ENCODE measurements around the gene NOXRED1. TPM values are rescaled to one million over a fixed set of nuclear protein-coding genes. Genes with fewer than 3 reads are reported as not detected.

Gene NOXRED1
- total and polyA plus RNA-seq, 4 donors = 0.23 to 0.94 (median 0.36) TPM

- ATAC-seq (ENCODE audit: insufficient read depth, low FRiP score) (no peak), DNase-seq (no peak)
- no peaks in the 10 kb centered on the region for H3K27me3 ChIP-seq (ENCODE audit: control insufficient read depth in 3 of 3, insufficient read depth in 3 of 3, low read length in 2 of 3)
- no peaks in the 10 kb centered on the region for H3K36me3 ChIP-seq (ENCODE audit: control insufficient read depth in 4 of 4, insufficient read depth in 4 of 4, low read length in 4 of 4)
- 84 to 89% methylated on average over 6 of the region's 6 CpGs for WGBS, 2 donors
- no peak for TF ChIP-seq CTCF (IDR thresholded peaks at IDR 0.05; ENCODE audit: control extremely low read depth, extremely low read depth)
- H3K9me3 ChIP-seq (ENCODE audit: control insufficient read depth in 4 of 4, insufficient read depth in 3 of 4, low read length in 3 of 4) = no peaks in the 10 kb centered on the region
- no peaks in the 10 kb centered on the region for H3K4me1 ChIP-seq (ENCODE audit: control insufficient read depth in 5 of 5, insufficient read depth in 5 of 5, low read length in 5 of 5)
- H3K4me3 ChIP-seq = no peak overlapping the region
- H3K9ac ChIP-seq (ENCODE audit: insufficient read depth in 1 of 2, low read length in 2 of 2) = no peak overlapping the region
- no peak overlapping the region for H3K27ac ChIP-seq (ENCODE audit: low read depth in 1 of 2, low read length in 1 of 2)
Measured at GRCh38 chr14:77400216-77400615, 23.1 kb downstream of the NOXRED1 start.

- 92 to 97% methylated on average over 4 of the region's 4 CpGs for WGBS, 2 donors
- no peaks in the 10 kb centered on the region for H3K9me3 ChIP-seq (ENCODE audit: control insufficient read depth in 4 of 4, insufficient read depth in 3 of 4, low read length in 3 of 4)
- ATAC-seq (ENCODE audit: insufficient read depth, low FRiP score) (no peak), DNase-seq (no peak)
- H3K36me3 ChIP-seq (ENCODE audit: control insufficient read depth in 4 of 4, insufficient read depth in 4 of 4, low read length in 4 of 4) = no peaks in the 10 kb centered on the region
- H3K9ac ChIP-seq (ENCODE audit: insufficient read depth in 1 of 2, low read length in 2 of 2) = no peak overlapping the region
- H3K4me1 ChIP-seq (ENCODE audit: control insufficient read depth in 5 of 5, insufficient read depth in 5 of 5, low read length in 5 of 5) = no peaks in the 10 kb centered on the region
- H3K27ac ChIP-seq (ENCODE audit: low read depth in 1 of 2, low read length in 1 of 2) = no peak overlapping the region
- H3K27me3 ChIP-seq (ENCODE audit: control insufficient read depth in 3 of 3, insufficient read depth in 3 of 3, low read length in 2 of 3) = no peaks in the 10 kb centered on the region
- H3K4me3 ChIP-seq = no peak overlapping the region
- no peak for TF ChIP-seq CTCF (IDR thresholded peaks at IDR 0.05; ENCODE audit: control extremely low read depth, extremely low read depth)
Measured at GRCh38 chr14:77390188-77390587, 33.1 kb downstream of the NOXRED1 start.

GRCh38 chr14:77378701-77379100 lies 44.6 kb downstream of the NOXRED1 start:
- no peak overlapping the region for H3K27ac ChIP-seq (ENCODE audit: low read depth in 1 of 2, low read length in 1 of 2)
- H3K9ac ChIP-seq (ENCODE audit: insufficient read depth in 1 of 2, low read length in 2 of 2) = no peak overlapping the region
- no peak for TF ChIP-seq CTCF (IDR thresholded peaks at IDR 0.05; ENCODE audit: control extremely low read depth, extremely low read depth)
- no peaks in the 10 kb centered on the region for H3K27me3 ChIP-seq (ENCODE audit: control insufficient read depth in 3 of 3, insufficient read depth in 3 of 3, low read length in 2 of 3)
- no peak for DNase-seq
- no peaks in the 10 kb centered on the region for H3K9me3 ChIP-seq (ENCODE audit: control insufficient read depth in 4 of 4, insufficient read depth in 3 of 4, low read length in 3 of 4)
- H3K36me3 ChIP-seq (ENCODE audit: control insufficient read depth in 4 of 4, insufficient read depth in 4 of 4, low read length in 4 of 4) = no peaks in the 10 kb centered on the region
- WGBS, 2 donors = 42 to 70% methylated on average over 6 of the region's 6 CpGs
- peaks cover 0 to 18% (median 4%) of the 10 kb centered on the region in 5 donors for H3K4me1 ChIP-seq (ENCODE audit: control insufficient read depth in 5 of 5, insufficient read depth in 5 of 5, low read length in 5 of 5)
- no peak overlapping the region for H3K4me3 ChIP-seq
- no peak for ATAC-seq (ENCODE audit: insufficient read depth, low FRiP score)

GRCh38 chr14:77377502-77377844 lies 45.9 kb downstream of the NOXRED1 start:
- 17 to 18% methylated on average over 10 of the region's 10 CpGs for WGBS, 2 donors
- Histone ChIP-seq H3K4me3 (peak overlapping the region; percentile 98), H3K36me3 (ENCODE audit: control insufficient read depth in 4 of 4, insufficient read depth in 4 of 4, low read length in 4 of 4) (no peaks in the 10 kb centered on the region), H3K9ac (ENCODE audit: insufficient read depth in 1 of 2, low read length in 2 of 2) (peak overlapping the region in 1 of 2 donors; percentile 63), H3K9me3 (ENCODE audit: control insufficient read depth in 4 of 4, insufficient read depth in 3 of 4, low read length in 3 of 4) (no peaks in the 10 kb centered on the region), H3K27me3 (ENCODE audit: control insufficient read depth in 3 of 3, insufficient read depth in 3 of 3, low read length in 2 of 3) (no peaks in the 10 kb centered on the region), H3K4me1 (ENCODE audit: control insufficient read depth in 5 of 5, insufficient read depth in 5 of 5, low read length in 5 of 5) (peaks cover 0 to 18% (median 4%) of the 10 kb centered on the region in 5 donors), H3K27ac (ENCODE audit: low read depth in 1 of 2, low read length in 1 of 2) (peak overlapping the region in 1 of 2 donors; percentile 96)
- no peak for TF ChIP-seq CTCF (IDR thresholded peaks at IDR 0.05; ENCODE audit: control extremely low read depth, extremely low read depth)
- no peak for DNase-seq
- ATAC-seq (ENCODE audit: insufficient read depth, low FRiP score) = peak; percentile 3
